Endothelial cell (in vitro differentiated cells): ENCODE data around the gene MAOB. TPM values are rescaled to one million over a fixed set of nuclear protein-coding genes. Genes with fewer than 3 reads are reported as not detected.
A peak's percentile ranks its signal among the peaks of the same experiment; 100 is the strongest.

Experiments
- DNase-seq: peaks from one replicate; pipeline ENCODE4 v3.0.0; 2021; ENCODE audit warnings: low spot score
- H3K27ac Mint-ChIP-seq: one replicate; pipeline ENCODE4 v1.8.0; 2021; ENCODE audit warnings: mixed read lengths, inconsistent platforms; ENCODE audit not compliant: unreplicated experiment
- H3K27me3 Mint-ChIP-seq: one replicate; pipeline ENCODE4 v1.8.0; 2021; ENCODE audit warnings: mild to moderate bottlenecking, moderate library complexity, mixed read lengths, inconsistent platforms; ENCODE audit not compliant: unreplicated experiment
- H3K36me3 Mint-ChIP-seq: one replicate; pipeline ENCODE4 v1.8.0; 2021; ENCODE audit warnings: mild to moderate bottlenecking, low read depth, mixed read lengths, inconsistent platforms; ENCODE audit not compliant: unreplicated experiment
- H3K4me1 Mint-ChIP-seq: one replicate; pipeline ENCODE4 v1.8.0; 2021; ENCODE audit warnings: mild to moderate bottlenecking, mixed read lengths, inconsistent platforms; ENCODE audit not compliant: unreplicated experiment
- H3K4me3 Mint-ChIP-seq: one replicate; pipeline ENCODE4 v1.8.0; 2021; ENCODE audit warnings: mild to moderate bottlenecking, mixed read lengths, inconsistent platforms; ENCODE audit not compliant: unreplicated experiment
- H3K9me3 Mint-ChIP-seq: one replicate; pipeline ENCODE4 v1.8.0; 2021; ENCODE audit warnings: mixed read lengths, inconsistent platforms; ENCODE audit not compliant: unreplicated experiment
- CTCF ChIP-seq: fragments of 200-600 bp; sonication (generic); IDR thresholded peaks from one replicate; pipeline ENCODE4 v1.5.0; 2021; ENCODE audit warnings: antibody characterized with exemption; ENCODE audit not compliant: unreplicated experiment
- total RNA-seq: library from RNA; stranded (reverse); fragmentation: NEBNext Ultra II Directional; extraction: Animal tissue kit (Norgen Biotek cat#: 25700); gene quantifications from one replicate; pipeline ENCODE4 v1.2.1, GENCODE V29; 2021; ENCODE audit not compliant: unreplicated experiment

MAOB gene
- total RNA-seq, 1 donor from 2014 or later, result 0.10 TPM

GRCh38 chrX:43750248-43750676 lies 132.0 kb downstream of the MAOB start:
- peak; percentile 18 for DNase-seq
- Mint-ChIP-seq H3K27ac (no peak overlapping the region), H3K27me3 (no peaks in the 10 kb centered on the region), H3K9me3 (no peaks in the 10 kb centered on the region), H3K4me1 (peaks cover 16% of the 10 kb centered on the region), H3K36me3 (no peaks in the 10 kb centered on the region), H3K4me3 (no peak overlapping the region)
- peak; percentile 28 for TF ChIP-seq CTCF

- Mint-ChIP-seq H3K9me3 (no peaks in the 10 kb centered on the region), H3K4me3 (no peak overlapping the region), H3K36me3 (no peaks in the 10 kb centered on the region), H3K27ac (no peak overlapping the region), H3K4me1 (peaks cover 6% of the 10 kb centered on the region), H3K27me3 (no peaks in the 10 kb centered on the region)
- DNase-seq, result no peak
- no peak for TF ChIP-seq CTCF
Measured at GRCh38 chrX:43747476-43747875, 134.8 kb downstream of the MAOB start.

DNA sequence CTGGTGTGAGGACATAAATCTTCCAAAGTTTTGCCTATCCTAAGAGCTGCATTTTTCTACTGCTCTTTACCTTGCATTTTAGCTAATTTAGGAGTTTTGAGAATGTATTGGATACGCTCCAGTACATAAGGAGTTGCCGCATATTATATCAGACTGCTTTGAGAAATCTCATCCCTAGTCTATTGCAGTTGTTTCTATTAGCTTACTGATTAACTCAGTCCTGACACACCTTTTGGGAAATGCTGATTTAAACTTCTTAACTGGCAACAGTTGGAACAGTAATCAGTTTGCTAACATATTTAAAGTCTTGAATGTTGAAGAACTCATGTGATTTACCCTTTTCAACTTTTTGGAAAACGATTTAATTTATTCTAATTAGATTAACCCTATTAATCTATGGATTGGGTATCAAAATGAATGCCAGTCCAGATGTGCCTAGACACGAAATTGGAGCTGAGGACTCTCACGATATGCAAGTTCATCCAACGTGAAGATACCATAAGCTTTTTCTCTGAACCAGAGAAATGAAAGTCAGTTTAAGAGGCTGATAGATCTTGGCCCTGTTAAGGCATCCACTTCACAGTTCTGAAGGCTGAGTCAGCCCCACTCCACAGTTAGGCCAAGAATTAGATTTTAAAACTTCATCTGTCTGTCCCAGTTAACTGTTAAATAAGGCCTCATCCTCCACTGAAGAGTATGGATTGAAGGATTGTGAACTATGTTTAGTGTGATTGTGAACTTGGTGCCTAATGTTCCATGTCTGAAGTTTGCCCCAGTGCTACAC lies 136.1 kb downstream of the MAOB start:
- peaks cover 6% of the 10 kb centered on the region for H3K4me1 Mint-ChIP-seq
- TF ChIP-seq CTCF, result no peak
- H3K36me3 Mint-ChIP-seq, result no peaks in the 10 kb centered on the region
- no peak for DNase-seq
- H3K27ac Mint-ChIP-seq, result no peak overlapping the region
- no peaks in the 10 kb centered on the region for H3K27me3 Mint-ChIP-seq
- H3K9me3 Mint-ChIP-seq, result no peaks in the 10 kb centered on the region
- H3K4me3 Mint-ChIP-seq, result no peak overlapping the region

DNA sequence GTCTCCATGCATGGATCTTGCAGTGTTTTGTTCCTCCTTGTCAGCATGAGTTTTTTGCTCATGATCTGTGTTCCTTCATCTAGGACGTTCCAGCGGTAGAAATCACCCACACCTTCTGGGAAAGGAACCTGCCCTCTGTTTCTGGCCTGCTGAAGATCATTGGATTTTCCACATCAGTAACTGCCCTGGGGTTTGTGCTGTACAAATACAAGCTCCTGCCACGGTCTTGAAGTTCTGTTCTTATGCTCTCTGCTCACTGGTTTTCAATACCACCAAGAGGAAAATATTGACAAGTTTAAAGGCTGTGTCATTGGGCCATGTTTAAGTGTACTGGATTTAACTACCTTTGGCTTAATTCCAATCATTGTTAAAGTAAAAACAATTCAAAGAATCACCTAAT lies 138.0 kb downstream of the MAOB start:
- no peaks in the 10 kb centered on the region for H3K36me3 Mint-ChIP-seq
- no peaks in the 10 kb centered on the region for H3K9me3 Mint-ChIP-seq
- TF ChIP-seq CTCF, result no peak
- DNase-seq, result no peak
- H3K4me3 Mint-ChIP-seq, result no peak overlapping the region
- peaks cover 6% of the 10 kb centered on the region for H3K4me1 Mint-ChIP-seq
- no peak overlapping the region for H3K27ac Mint-ChIP-seq
- H3K27me3 Mint-ChIP-seq, result no peaks in the 10 kb centered on the region

- H3K9me3 Mint-ChIP-seq, result no peaks in the 10 kb centered on the region
Measured at GRCh38 chrX:43743100-43743822, 139.0 kb downstream of the MAOB start.

More at GRCh38 chrX:43743100-43743822, 139.0 kb downstream of the MAOB start:
- TF ChIP-seq CTCF, result no peak
- DNase-seq, result no peak
- Mint-ChIP-seq H3K4me3 (no peak overlapping the region), H3K27me3 (no peaks in the 10 kb centered on the region), H3K4me1 (no peaks in the 10 kb centered on the region), H3K36me3 (no peaks in the 10 kb centered on the region), H3K27ac (no peak overlapping the region)
